ENCODE data around the gene GATAD2A. TPM values are rescaled to one million over a fixed set of nuclear protein-coding genes. Genes with fewer than 3 reads are reported as not detected.

Gene GATAD2A
- total RNA-seq, 1 experiment from 2014 or later, result 39.0 TPM

DNA sequence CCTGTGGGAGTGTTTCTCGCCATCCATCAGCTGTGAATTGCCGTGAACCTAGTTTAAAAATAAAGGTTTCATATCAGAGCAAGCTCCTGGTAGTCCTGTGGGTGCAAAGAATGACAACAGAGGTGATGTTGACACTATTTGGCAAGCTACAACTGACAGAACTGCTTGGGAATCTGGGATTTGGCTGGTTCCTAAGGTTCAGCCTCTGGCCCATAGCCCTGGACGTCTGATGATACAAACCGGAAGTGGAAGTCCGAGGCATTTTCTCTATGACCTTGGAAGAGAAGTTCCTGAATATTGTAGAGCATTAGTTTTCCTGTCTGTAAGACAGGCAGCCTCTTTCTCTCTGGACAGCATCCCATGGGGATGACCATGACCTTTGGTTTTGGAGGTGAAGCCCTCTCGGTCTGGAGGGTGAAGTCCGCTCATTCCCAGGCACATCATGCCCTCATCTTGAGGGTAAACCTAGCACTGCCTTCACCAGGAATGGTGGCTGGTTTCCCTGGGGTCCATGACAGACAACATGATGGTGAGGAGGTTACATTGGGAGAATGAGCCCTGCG, 29.1 kb downstream of the GATAD2A start:
- in situ Hi-C loops (cut with HindIII; ENCODE audit: low pct_unique_long_range_greater_than_20kb, low sequenced_read_pairs), result no loop called here

DNA sequence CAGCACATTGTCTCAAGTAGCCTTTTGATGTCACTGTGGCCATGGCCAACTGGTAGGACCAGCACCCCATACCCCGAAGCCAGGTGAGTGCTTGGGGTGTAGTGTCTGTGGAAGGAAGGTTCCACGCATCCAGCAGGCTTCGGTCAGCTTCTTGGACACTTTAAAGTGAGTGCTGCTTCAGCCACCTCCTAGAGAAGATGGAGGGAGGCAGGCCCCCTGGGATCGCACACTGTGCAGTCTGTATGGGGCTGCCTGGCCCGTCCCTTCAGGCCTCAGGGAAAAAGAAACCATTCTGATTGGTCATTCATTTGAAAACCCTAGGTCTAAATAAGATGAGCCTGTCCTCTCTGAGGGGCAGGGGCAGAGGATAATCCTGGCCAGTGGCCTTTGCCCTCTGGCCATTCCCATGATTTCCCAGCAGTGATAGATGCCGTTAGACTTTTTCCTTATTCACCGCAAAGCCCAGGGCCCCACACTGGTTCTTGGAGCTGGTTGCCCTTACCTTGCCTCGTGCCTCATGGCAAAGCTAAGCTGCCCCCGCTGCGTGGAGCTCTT, 30.7 kb downstream of the GATAD2A start:
- in situ Hi-C loops (cut with HindIII; ENCODE audit: low pct_unique_long_range_greater_than_20kb, low sequenced_read_pairs), result no loop called here
- DNase-seq (ENCODE audit: low read depth, low spot score), result no peak

More for the DNA sequence above, 29.1 kb downstream of the GATAD2A start:
- DNase-seq (ENCODE audit: low read depth, low spot score), result no peak

GRCh38 chr19:19438366-19439175, 33.1 kb downstream of the GATAD2A start:
- in situ Hi-C loops (cut with HindIII; ENCODE audit: low pct_unique_long_range_greater_than_20kb, low sequenced_read_pairs), result no loop called here
- DNase-seq (ENCODE audit: low read depth, low spot score), result no peak

DNA sequence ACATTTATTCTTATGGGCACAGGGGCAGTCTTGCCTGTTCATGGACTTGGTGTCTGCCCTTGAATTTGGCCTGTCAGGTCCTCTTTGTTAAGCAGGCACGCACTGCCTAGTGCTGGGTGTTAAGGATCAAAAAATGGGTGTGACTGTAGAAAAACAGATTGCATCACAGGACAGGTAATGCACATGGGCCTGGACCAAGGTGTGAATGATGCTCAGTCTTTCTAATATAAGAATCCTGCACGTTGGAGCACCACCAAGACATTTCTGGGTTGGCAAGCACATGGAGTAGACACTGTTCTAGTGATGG, 33.7 kb downstream of the GATAD2A start:
- in situ Hi-C loops (cut with HindIII; ENCODE audit: low pct_unique_long_range_greater_than_20kb, low sequenced_read_pairs), result no loop called here
- no peak for DNase-seq (ENCODE audit: low read depth, low spot score)

- in situ Hi-C loops (cut with HindIII; ENCODE audit: low pct_unique_long_range_greater_than_20kb, low sequenced_read_pairs), result no loop called here
- DNase-seq (ENCODE audit: low read depth, low spot score), result no peak
These were observed 37.8 kb downstream of the GATAD2A start for GRCh38 chr19:19443283-19443682.

DNA sequence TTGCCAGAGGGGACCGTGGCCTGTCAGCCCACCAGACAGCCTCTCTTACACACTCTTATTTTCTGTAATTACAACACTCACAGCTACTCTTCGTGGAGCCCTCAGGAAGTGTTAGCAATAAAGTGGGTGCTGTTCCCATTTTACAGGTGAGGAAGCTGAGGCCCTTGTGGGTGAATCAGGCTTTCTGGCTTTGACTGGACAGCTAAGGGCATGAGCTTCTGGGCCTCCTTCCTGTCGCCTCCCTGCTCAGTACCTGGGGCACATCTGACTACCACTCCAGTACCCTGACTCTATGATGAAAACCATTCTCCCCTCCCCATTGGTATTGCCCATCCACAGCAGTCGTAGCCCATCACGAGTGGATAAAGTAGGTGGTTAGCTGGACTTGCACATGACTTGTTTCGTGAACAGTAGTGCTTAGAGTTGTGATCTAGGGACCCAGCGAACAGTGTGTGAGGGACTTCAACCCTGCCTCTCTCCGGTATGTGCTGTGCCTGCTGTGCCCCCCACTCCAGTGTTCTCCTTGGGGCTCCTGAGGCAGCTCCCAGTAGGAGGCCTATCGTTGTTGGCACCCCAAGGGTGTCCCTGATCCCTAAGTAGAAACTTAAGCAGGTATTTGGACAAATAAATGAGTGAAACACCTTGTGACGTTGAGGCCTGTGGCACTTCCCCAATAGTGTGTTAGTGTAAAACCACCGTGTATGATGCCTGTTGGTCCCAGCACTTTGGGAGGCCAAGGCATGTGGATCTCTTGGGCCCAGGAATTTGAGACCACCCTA, 38.6 kb downstream of the GATAD2A start:
- DNase-seq (ENCODE audit: low read depth, low spot score), result no peak

GRCh38 chr19:19444681-19445155, 39.2 kb downstream of the GATAD2A start:
- in situ Hi-C loops (cut with HindIII; ENCODE audit: low pct_unique_long_range_greater_than_20kb, low sequenced_read_pairs), result no loop called here
- DNase-seq (ENCODE audit: low read depth, low spot score), result peak; percentile 1

More for the DNA sequence above, 38.6 kb downstream of the GATAD2A start:
- in situ Hi-C loops (cut with HindIII; ENCODE audit: low pct_unique_long_range_greater_than_20kb, low sequenced_read_pairs), result no loop called here

DNA sequence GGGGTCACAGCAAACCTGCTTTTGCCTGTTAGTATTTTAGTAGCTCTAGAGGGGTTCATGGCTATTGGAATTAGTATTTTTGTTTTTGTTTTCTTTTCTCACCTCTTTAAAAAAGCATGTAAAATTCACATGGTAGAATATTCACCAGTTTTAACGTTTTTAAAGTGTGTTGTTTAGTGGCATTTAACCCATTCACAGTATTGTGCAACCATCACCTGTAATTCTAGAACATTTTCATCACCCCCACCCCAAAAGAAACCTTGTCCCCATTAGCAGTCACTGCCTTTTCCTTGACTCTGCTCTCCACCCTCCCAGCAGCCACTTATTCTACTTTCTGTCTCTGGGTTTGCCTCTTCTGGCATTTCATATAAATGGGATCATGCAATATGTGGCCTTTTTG, 39.8 kb downstream of the GATAD2A start:
- in situ Hi-C loops (cut with HindIII; ENCODE audit: low pct_unique_long_range_greater_than_20kb, low sequenced_read_pairs), result no loop called here
- no peak for DNase-seq (ENCODE audit: low read depth, low spot score)

- no peak for DNase-seq (ENCODE audit: low read depth, low spot score)
- in situ Hi-C loops (cut with HindIII; ENCODE audit: low pct_unique_long_range_greater_than_20kb, low sequenced_read_pairs), result no loop called here
These were observed 40.5 kb downstream of the GATAD2A start for GRCh38 chr19:19445911-19446361.

GRCh38 chr19:19446655-19447437, 41.4 kb downstream of the GATAD2A start:
- in situ Hi-C loops (cut with HindIII; ENCODE audit: low pct_unique_long_range_greater_than_20kb, low sequenced_read_pairs), result no loop called here
- DNase-seq (ENCODE audit: low read depth, low spot score), result no peak

GRCh38 chr19:19447536-19448237, 42.2 kb downstream of the GATAD2A start:
- in situ Hi-C loops (cut with HindIII; ENCODE audit: low pct_unique_long_range_greater_than_20kb, low sequenced_read_pairs), result no loop called here
- no peak for DNase-seq (ENCODE audit: low read depth, low spot score)

DNA sequence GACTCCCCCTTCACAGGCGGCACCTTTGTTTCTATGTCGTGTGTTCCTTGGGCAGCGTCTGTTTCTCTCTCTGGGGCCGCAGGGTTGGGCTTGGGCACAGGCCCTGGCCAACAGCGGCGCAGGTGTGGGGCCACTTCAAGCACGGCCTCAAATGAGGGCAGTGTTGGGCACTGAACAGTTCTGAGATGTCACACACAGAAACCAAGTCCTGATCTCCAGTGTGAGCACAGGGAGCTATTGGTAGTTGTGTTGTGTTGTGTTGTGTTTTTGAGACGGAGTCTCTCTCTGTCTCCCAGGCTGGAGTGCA, 42.7 kb downstream of the GATAD2A start:
- in situ Hi-C loops (cut with HindIII; ENCODE audit: low pct_unique_long_range_greater_than_20kb, low sequenced_read_pairs), result no loop called here

DNA sequence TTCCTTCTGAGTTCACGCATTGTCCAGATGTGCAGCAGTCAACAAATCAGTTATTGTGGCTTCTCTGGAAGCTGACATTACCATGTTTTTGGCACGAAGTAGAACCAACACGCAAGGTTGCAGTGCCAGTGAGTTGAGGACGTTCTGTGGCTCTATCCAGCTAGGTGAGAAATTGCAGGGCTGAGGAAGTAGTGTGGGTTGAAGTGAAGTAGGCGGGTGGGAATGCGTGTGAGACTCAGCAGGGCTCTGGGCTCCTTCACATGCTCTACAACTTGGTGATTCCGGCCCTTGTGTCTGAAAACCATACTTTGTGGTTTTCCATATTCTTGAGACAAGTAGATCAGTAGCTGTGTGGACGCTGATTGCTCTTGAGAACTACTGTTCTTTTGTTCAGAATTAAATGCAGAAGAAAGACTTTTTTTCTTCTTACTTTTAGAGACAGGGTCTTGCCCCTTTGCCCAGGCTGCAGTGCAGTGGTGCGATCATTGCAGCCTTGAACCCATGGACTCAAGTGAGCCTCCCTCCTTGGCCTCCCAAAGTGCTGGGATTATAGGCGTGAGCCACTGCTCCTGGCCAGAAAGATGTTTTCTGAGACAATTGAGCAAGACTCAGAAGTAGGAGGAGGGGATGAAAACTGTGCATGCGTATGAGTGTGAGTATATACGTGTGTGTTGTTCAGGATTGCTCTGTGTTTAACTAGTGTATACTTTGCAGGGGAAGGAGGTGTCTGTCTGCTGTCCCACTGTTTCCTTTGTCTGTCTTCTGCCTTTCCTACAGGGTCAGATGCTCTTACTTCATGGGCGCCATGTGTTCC, 46.2 kb downstream of the GATAD2A start:
- DNase-seq (ENCODE audit: low read depth, low spot score), result no peak
- in situ Hi-C loops (cut with HindIII; ENCODE audit: low pct_unique_long_range_greater_than_20kb, low sequenced_read_pairs), result no loop called here

More for the DNA sequence above, 42.7 kb downstream of the GATAD2A start:
- no peak for DNase-seq (ENCODE audit: low read depth, low spot score)

DNA sequence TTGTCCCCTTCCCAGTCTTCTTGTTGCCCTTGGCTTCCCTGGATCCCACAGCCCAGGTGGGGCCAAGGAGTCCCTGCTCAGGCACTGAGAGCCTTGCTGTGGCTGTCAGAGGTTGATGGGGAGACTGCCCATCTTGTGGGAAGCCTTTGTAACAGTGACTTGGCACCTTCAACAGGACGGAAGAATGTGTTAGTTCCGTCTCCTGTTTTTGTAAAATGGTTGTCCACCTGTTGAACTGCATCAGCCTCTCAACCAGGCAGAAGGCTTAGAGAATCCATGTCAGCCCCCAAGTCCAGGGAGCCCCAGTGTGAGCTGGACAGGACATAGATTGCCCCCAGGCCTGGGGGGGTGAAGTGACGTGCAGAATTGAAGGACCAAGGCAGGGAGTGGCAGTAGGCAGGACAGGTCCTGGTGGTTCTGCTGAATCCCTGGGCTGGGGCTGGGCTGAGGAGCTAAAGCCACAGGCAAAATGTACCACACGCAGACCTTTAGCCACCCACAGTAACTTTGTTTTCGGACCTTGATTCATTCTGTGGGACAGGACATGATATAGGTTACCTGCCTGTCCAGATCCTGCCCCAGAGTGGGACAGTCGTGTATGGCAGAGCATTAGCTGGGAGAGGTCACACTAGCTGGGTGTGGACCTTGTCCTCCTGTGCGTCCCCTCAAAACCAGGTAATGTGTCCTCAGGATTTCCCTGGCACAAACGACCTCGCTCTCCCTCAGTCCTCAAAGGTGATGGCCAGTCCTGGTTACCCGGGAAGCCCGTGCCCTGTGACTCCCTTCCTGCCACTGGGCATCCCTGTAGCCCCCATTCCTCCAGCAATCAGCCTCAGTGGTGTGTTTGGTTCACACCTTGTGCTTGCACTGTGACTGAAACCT, 47.0 kb downstream of the GATAD2A start:
- in situ Hi-C loops (cut with HindIII; ENCODE audit: low pct_unique_long_range_greater_than_20kb, low sequenced_read_pairs), result no loop called here
- no peak for DNase-seq (ENCODE audit: low read depth, low spot score)

DNA sequence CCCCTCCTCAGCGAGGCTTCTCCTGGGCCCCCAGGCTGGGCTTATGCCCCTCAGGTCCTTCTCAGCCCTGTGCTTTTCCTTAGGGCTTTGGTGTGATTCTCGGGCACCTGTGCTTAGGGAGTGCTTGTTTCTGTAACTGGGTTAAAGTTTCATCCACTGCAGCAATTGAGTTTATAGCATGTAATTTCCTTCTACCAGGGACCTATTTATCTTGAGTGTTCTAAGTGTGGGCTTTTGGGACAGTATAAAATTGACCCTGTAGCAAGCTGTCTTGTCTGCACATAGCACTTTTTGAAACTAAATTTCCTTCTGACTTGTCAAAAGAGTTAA, 47.6 kb downstream of the GATAD2A start:
- in situ Hi-C loops (cut with HindIII; ENCODE audit: low pct_unique_long_range_greater_than_20kb, low sequenced_read_pairs), result no loop called here
- no peak for DNase-seq (ENCODE audit: low read depth, low spot score)
